HG03342 (cell line): ENCODE results near the gene PIM2.

Experiments used
- ATAC-seq: cut with Tn5 transposase; IDR thresholded peaks from one replicate; pipeline ENCODE4 v1.9.1; 2021; ENCODE audit warnings: mild to moderate bottlenecking, moderate library complexity; ENCODE audit not compliant: unreplicated experiment

The PIM2 gene

GRCh38 chrX:48936429-48937053 is 17.7 kb upstream of the PIM2 start:
- ATAC-seq = no peak

DNA sequence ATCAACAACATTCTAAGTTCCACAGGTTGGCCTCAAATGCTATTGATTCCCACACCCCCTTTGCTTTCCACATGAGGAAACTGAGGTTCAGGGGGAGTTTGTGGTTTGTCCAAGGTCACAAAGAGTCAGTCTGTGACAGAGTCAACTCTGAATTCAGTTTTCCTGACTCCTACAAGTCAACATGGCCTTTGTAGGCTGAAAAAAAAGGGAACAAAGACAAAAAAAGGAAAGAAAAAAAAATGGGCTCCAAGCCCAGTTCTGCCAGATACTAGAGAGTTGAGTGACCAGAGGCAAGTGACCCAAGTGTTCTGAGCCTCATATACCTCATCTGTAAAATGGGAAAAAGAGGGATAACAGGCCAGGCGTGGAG is 16.5 kb upstream of the PIM2 start:
- no peak for ATAC-seq

DNA sequence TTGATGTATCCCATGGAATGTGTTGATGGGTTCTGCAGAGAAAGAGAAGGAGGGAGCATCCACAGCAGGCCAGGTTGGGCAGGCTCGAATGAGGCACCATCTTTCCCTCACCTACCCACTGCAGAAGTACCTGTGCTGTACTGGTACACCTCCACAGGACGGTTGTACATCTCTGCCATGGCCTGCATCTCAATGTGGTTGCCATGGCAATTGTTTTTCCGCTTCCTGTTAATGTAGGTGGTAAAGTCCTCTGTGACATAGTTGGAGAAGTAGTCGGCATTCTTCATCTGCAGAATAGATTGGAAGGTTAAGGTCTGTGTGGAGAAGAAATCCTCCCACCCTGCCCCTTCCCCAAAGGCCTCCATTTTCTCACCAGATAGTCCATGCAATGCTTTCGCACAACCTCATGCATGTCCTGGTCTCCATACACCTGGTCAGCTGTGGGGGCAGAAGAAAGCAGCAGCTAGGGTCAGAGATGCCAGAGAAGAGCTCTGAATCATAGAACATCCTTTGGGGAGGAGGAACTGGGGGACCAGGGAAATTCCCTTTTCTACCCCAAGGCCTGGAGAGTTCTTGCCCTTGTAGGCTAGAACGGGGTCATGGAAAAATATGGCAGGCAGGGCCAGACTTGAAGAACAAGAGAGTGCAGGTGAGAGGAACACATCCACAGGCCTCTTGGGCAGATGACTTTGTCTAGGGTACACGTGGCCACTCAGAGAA is 15.9 kb upstream of the PIM2 start:
- no peak for ATAC-seq

DNA sequence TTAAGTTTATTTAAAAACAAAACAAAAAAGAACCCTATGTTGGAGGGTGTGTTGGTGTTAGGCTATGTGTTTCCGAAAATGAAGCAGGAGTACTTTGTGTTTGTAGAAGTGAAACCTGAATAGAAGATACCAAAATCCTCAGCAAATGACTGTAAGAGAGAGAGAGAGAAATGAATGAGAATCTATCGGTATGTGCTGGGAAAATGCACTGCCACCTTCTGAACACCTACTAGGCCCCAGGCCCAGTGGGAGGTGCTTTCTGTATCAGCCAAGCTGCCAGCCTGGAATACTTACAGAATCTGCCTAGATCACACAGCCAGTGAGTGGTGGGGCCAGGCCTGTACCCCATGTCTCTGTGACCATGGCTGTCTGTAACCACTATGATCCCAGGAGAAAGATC is 14.9 kb upstream of the PIM2 start:
- no peak for ATAC-seq

- ATAC-seq = no peak
These were observed 9.0 kb upstream of the PIM2 start for GRCh38 chrX:48927736-48928382.

DNA sequence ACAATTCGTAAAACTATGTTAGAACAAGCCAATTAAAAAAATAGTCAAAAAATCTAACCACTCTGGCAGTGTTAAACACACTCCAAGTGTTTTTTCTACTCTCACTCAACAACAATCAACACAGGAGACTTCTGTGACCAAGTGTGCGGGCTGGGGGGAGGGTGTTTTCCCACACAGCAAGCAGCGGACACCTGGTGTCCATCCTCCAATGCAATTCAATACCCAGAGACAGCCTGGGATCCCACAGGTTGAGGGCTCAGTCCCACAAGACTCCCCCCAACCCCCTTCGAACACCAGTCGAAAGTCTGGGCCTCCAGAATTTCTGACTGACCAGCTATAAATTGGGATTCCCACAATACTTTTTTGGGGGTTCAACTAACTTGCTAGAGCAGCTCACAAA is 8.3 kb upstream of the PIM2 start:
- no peak for ATAC-seq

DNA sequence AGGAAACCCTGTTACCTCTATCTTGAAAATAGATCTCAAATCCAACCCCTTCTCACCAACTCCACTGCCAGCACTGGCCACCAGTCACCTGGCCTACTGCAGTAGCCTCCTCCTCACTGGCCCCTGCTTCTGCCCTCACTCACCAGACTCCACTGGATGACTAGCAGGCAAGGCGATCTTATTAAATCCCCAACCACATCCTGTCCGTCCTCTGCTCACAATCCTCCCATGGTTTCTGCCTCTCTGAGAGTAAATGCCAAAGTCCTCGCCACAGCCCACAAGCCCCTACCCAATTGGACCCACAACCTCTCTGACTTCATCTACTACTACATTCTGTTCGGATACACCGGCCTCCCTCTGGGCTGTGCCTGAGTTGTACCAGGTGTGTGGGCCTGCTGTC is 5.4 kb upstream of the PIM2 start:
- no peak for ATAC-seq

DNA sequence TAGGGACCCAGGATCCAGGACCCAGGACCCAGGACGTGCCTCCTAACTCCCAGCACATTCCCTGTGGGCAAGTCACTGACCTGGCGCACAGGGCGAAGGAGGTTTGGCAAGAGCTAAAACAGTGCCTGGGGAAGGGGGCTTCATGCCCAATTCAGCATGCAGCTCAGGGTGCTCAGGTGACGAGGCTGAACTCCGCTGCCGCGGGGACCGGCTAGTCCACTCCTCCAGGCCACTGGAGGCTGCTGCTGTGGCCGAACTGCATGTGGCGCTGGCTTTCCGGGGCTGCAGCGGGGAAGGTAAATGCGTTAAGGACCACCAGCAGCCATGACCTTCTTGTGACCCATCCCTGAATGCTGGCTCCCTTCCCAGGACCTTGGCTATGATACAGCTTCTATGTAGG is 4.9 kb upstream of the PIM2 start:
- no peak for ATAC-seq

DNA sequence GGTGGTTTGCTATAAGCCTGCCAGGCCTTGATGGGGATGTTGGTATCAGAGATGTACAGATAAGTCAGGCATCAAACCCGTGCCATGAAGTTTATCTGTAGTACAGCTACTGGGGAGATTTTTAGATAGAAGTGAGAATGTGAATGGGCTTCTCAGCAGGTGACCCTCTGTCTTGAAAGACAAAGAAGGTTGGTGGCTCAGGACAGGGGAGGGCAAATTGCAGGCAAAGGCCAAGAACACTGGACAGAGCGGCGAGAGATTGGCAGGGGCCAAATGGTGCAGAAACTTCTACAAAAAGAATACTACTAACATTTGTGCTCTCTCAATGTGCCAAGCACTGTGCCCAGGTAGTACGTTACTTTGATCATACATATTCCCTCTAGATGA is 1.9 kb upstream of the PIM2 start:
- no peak for ATAC-seq

DNA sequence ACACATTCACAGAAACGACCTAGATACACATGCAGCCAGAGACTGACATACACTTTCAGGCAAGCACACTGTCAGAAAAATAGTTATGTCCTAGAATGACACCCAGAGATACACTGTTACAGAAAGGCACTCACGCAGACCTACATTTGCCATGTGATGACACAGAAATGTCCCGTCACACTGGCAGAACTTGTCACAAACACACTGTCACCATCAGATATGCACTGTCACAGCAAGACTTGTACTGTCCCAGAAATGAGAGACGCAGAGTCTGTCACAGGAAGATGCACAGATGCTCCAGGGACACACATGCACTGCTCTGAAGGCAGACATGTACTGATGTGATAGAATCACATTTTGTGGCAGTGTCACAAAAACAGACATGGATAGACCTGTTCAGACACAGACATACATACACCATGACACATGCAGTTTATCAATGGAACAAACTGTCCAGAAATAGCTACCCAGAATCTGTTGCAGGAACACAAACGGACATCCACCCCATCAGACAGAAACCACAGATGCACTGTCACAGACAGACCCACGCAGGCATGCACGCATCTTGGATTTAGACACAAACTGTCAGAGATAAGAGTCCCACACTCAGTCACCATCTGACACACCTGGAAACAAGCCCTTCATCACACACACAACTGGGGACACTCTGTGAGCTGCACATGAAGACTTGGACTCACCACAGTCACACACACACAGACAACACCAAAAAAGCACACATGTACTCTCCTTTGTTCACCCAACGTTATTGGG is 1.3 kb upstream of the PIM2 start:
- ATAC-seq = no peak

DNA sequence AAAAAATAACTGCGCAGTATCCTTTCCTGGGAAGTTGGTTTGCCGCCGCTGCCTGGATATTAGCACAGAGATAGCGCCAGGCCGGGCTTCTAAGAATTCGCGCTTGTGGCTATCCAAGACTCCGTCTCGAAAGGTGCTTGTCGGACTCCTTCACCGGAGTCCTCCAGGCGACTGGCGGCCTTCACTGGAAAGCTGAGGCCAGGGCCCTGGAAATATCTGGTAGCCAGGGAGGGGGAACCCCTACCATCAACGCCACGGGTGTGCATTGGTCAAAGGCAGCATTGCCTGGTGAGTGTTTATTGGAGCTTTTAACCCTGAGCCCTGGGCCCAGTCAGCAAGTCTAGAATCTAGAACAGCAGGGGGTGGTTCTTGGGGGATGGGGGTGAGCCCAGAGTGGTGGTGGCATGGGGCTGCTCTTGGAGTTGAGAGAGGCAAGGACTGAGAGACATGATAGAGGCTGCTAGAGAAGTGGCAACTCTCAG is 577 bp upstream of the PIM2 start:
- no peak for ATAC-seq

DNA sequence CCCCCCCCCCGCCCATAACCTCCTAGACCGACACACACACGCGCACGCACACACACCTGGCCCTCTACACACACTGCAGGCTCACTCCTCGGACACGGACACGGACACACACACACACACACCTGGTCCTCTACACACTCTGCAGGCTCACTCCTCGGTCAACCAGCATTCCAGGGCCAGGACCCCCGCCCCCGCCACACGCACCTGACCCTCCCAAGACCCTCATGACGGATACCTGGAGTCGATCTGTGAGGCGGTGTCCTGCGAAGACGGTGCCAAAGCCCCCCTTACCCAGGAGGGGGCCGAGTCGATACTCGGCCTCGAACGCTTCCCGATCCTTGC is 552 bp downstream of the PIM2 start:
- no peak for ATAC-seq

DNA sequence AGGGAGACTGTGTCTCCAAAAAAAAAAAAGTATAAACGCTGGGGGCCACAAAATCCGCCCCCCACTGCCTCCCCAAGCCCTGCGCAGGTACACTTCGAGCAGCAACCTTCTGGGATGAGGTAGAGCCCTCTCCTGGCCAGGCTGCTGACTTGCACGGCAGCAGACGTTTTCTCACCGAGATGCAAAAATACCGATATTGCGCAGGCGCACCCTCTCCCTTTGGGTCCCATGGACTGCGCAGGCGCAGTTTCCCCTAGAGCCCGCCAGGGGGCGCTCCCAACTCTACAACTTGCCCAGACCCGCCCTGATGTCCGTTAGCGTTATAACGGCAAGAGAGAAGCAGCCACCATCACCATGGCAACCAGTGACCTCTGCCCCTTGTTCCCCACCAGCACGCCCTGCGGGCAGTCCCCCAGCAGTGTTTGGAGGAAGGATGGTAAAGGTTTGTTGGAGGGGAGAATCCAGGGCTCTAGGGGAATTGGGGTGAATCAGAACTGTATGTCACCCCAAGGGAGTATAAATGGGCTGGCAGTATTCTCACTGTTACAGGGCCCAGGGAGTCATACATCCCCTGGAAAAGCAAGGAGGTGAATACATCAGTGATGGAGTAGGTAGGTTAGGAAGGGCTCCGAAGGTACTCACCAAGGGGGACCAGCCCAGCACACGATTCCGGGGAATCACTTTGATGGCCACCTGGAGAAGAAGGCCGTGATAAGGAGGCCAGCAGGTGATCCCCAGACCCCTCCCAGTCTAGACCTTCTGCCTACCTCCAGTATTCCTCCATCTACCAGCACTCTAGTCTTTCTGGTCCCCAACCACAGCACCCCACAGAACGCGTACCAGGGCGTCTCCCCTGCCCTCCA is 1.5 kb downstream of the PIM2 start:
- ATAC-seq = peak; percentile 41

DNA sequence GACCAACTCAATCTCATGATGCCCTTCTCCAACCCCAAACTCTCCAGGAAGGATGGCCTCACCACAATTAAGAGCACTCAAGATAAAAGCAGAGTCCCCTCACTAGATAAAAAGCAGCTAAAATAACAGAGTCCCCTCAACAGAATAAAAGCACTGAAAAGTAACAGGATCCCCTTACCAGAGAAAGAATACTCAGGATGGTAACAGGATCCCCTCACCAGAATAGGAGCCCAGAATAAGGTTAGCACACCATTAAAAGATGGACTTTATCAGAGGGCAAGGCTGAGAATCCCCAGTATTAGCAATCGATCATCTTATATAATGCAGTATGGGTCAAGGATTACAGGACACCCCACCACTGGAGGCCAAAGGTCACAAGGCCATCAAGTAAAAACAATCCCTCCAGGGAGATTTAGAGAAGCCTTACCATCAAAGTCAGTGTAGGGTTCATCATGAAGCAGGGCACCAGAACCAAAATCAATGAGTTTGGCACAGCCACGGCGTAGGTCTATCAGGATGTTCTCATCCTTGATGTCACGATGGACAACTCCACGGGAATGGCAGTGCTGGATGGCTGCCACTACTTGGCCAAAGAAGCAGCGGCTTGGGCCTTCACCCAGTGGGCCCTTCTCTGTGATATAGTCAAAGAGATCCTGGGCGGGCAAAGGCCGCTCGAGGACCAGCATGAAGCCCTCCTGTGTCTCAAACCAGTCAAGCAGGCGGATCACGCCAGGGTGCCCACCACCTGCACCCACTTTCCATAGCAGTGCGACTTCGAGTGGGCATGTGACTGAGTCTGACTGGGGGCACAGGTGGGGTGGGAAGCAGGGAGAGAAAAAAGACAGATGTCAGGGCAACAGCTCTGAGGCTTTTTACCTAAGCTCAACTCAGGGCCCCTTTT is 4.0 kb downstream of the PIM2 start:
- no peak for ATAC-seq

DNA sequence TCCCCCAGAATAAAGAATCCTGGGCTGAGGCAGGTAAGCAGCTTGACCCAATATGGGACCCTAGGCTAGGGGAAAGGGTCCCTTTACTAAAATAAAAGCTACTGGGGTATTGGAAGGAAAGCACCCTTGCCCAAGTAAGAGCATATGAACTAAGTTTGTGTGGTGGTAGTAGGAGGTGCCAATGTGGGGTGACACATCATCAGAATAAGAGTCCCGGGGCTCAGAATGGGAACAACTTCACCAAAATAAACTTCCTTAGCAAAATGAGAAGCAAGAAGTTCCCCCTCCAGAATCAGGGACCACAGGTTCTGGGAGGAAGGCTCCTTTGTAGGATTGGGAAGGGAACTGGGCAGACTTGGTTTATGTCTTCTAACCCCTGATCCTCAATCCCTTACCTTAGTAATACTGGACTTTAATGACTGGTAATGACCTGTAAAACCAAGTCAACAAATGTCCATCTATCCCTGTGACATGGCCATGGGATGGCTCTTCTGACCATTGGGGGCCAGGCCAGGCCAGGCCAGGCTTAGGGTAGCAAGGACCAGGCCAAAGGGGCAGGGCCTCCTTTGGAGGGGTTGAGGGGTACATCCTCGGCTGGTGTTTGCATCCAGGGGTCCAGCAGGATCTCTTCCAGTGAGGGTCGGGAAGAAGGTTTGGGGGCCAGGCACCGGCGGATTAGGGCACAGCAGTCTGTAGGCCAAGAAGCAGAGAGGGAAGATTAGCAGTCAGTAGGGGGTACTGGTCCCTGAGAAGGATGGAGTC is 5.0 kb downstream of the PIM2 start:
- no peak for ATAC-seq

GRCh38 chrX:48911412-48912182 is 7.2 kb downstream of the PIM2 start, which contains the start of gene SLC35A2:
Gene SLC35A2, minus strand, starts transcription at chrX:48911646. Its CDS starts 10 bp downstream, at chrX:48911636.
- ATAC-seq = peak; percentile 63

DNA sequence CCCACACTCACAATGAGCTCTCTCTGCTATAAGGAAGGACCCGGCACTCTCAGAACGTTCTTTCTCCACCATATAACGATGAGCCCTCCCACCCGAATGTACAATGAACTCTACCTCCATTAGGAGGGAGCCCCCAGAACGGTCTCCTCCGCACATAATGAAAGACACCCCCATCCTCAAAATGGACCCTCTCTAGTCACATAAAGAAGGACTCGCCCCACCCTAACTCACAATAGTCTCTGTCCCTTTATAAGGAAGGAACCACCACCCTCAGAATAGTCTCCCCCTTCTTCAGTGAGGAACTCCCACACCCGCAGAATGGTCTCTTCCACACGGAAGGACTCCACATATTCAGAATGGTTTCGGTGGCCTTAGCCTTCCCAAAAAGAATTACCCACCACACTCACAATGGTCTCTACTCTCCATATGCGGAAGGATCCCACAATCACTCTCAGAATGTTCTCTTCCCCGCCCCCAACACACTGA is 7.9 kb downstream of the PIM2 start:
- no peak for ATAC-seq

- no peak for ATAC-seq
These were observed 9.0 kb downstream of the PIM2 start for GRCh38 chrX:48909703-48910294.
